ENCODE results near the gene EEF1AKMT2. TPM values are rescaled to one million over a fixed set of nuclear protein-coding genes. Genes with fewer than 3 reads are reported as not detected.

EEF1AKMT2 gene
- total RNA-seq, 4 donors from 2014 or later: 10.0 to 18.4 (median 13.2) TPM

DNA sequence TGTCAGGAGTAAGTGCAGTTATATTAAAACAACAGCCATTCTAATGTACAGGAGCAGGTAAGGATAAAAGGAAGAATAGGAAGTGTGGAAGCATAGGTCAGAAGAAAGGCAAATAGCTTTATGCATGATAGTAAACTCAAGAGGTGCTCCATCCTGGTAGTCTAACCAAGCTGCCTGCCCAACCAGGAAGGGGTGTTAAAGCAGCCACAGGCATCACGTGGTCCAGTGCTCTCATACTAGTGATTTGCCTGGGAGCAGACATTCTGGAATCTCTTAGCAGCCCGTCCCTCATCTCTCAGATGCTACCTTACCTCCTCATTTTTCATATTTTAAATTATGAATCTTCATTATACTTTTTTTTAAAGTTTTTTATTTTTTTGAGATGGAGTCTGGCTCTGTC is 28.4 kb upstream of the EEF1AKMT2 start:
- TF ChIP-seq POLR2A (IDR thresholded peaks at IDR 0.05) (no peak), CTCF (IDR thresholded peaks at IDR 0.05) (no peak), EP300 (IDR thresholded peaks at IDR 0.05) (no peak)

GRCh38 chr10:124802313-124802675 is 10.6 kb upstream of the EEF1AKMT2 start:
- peaks cover 0 to 7% (median 0%) of the 10 kb centered on the region in 3 donors for H3K36me3 ChIP-seq
- peak overlapping the region; percentile 84 to 100 (median 96) for H3K4me3 ChIP-seq
- H3K4me1 ChIP-seq: peaks cover 0 to 16% (median 0%) of the 10 kb centered on the region in 4 donors
- H3K9me3 ChIP-seq: no peaks in the 10 kb centered on the region
- 1 to 2% methylated on average over 13 of the region's 13 CpGs for WGBS, 2 donors
- no peak for DNase-seq (ENCODE audit: low spot score in 2 of 2)
- TF ChIP-seq CTCF (IDR thresholded peaks at IDR 0.05) (no peak), POLR2A (IDR thresholded peaks at IDR 0.05) (no peak), EP300 (IDR thresholded peaks at IDR 0.05) (no peak)
- peak overlapping the region; percentile 57 to 94 (median 84) for H3K27ac ChIP-seq
- no peaks in the 10 kb centered on the region for H3K27me3 ChIP-seq

More for the DNA sequence above, 28.4 kb upstream of the EEF1AKMT2 start:
- WGBS, 2 donors: 96 to 100% methylated on average over 2 of the region's 2 CpGs
- Histone ChIP-seq H3K4me1 (no peaks in the 10 kb centered on the region), H3K27me3 (no peaks in the 10 kb centered on the region), H3K27ac (no peak overlapping the region), H3K4me3 (no peak overlapping the region), H3K9me3 (no peaks in the 10 kb centered on the region), H3K36me3 (peaks cover 0 to 55% (median 0%) of the 10 kb centered on the region in 3 donors)
- DNase-seq (ENCODE audit: low spot score in 2 of 2): no peak

DNA sequence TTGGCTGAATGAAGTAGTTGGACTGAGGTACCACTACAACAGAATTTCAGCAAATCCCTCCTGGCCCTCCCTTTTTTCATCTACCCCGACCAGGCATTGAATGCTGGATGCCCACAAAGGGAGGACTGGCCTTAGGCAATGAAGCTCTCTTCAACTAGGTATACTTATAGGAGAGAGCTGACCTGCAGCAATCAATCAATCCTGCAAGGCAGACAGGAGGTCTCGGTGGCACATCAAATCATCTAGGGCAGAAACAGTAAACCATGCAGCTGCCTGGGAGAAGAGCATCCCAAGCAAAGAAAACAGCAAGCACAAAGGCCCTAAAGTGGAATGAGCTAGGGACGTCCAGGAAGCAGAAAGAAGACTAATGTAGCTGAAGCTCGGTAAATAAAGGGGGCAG is 7.5 kb upstream of the EEF1AKMT2 start:
- WGBS, 2 donors: 49 to 52% methylated on average over 4 of the region's 4 CpGs
- no peaks in the 10 kb centered on the region for H3K36me3 ChIP-seq
- DNase-seq (ENCODE audit: low spot score in 2 of 2): no peak
- H3K4me1 ChIP-seq: peaks cover 0 to 16% (median 0%) of the 10 kb centered on the region in 4 donors
- no peak overlapping the region for H3K4me3 ChIP-seq
- no peak for TF ChIP-seq POLR2A (IDR thresholded peaks at IDR 0.05)
- TF ChIP-seq CTCF (IDR thresholded peaks at IDR 0.05): no peak
- TF ChIP-seq EP300 (IDR thresholded peaks at IDR 0.05): no peak
- H3K9me3 ChIP-seq: no peaks in the 10 kb centered on the region
- H3K27ac ChIP-seq: no peak overlapping the region
- H3K27me3 ChIP-seq: no peaks in the 10 kb centered on the region

DNA sequence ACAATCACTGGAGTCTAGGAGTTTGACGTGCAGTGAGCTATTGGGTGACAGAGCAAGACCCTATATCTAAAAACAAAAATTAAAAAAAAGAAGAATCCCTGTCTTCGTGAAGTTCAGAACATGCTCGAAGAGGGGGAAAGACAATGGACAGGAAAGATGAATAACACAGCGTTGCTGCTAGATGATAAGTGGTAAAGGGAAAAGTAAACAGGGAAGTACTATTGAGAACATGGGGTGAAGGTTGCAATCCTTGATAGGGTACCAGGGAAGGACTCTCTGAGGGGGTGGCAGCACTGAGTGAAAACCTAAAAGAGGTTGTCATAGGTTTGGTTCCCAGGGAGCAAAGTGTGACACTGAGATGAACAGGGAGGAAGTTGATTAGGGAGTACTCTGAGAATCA is 7.1 kb upstream of the EEF1AKMT2 start:
- H3K27me3 ChIP-seq: no peaks in the 10 kb centered on the region
- H3K9me3 ChIP-seq: no peaks in the 10 kb centered on the region
- no peak overlapping the region for H3K4me3 ChIP-seq
- H3K4me1 ChIP-seq: peaks cover 0 to 15% (median 0%) of the 10 kb centered on the region in 4 donors
- H3K27ac ChIP-seq: no peak overlapping the region
- no peak for DNase-seq (ENCODE audit: low spot score in 2 of 2)
- TF ChIP-seq CTCF (IDR thresholded peaks at IDR 0.05) (no peak), EP300 (IDR thresholded peaks at IDR 0.05) (no peak), POLR2A (IDR thresholded peaks at IDR 0.05) (no peak)
- 71 to 81% methylated on average over 4 of the region's 4 CpGs for WGBS, 2 donors
- H3K36me3 ChIP-seq: no peaks in the 10 kb centered on the region

GRCh38 chr10:124798364-124798763 is 6.7 kb upstream of the EEF1AKMT2 start:
- H3K27ac ChIP-seq: no peak overlapping the region
- no peaks in the 10 kb centered on the region for H3K36me3 ChIP-seq
- peaks cover 0 to 10% (median 0%) of the 10 kb centered on the region in 4 donors for H3K4me1 ChIP-seq
- WGBS, 2 donors: 81 to 86% methylated on average over 1 of the region's 1 CpG
- H3K4me3 ChIP-seq: no peak overlapping the region
- H3K27me3 ChIP-seq: no peaks in the 10 kb centered on the region
- DNase-seq (ENCODE audit: low spot score in 2 of 2): no peak
- TF ChIP-seq EP300 (IDR thresholded peaks at IDR 0.05) (no peak), POLR2A (IDR thresholded peaks at IDR 0.05) (no peak), CTCF (IDR thresholded peaks at IDR 0.05) (no peak)
- no peaks in the 10 kb centered on the region for H3K9me3 ChIP-seq
